HFF-Myc (cell line): ENCODE results near the gene SV2B.
"Not testable (repeated sequence)": the region's sequence is repeated elsewhere in the genome, so short reads cannot be mapped to it uniquely, and the experiment has no call there.

ENCODE experiments used
- DNase-seq: peaks from one replicate; pipeline ENCODE4 v3.0.0-alpha.2; 2011; ENCODE audit warnings: low read depth; ENCODE audit errors: extremely low read depth
- H3K4me3 ChIP-seq: replicated peaks from 2 replicates; pipeline ENCODE4 v1.5.1; 2011; ENCODE audit warnings: low read depth, mild to moderate bottlenecking, control low read depth, low read length
- TF ChIP-seq, protein P1 (sequence below): IDR thresholded peaks from 2 replicates; pipeline ENCODE4 v1.5.1; 2012; ENCODE audit warnings: mild to moderate bottlenecking, low read depth, low read length, control low read depth; ENCODE audit errors: missing control alignments

Gene SV2B

DNA sequence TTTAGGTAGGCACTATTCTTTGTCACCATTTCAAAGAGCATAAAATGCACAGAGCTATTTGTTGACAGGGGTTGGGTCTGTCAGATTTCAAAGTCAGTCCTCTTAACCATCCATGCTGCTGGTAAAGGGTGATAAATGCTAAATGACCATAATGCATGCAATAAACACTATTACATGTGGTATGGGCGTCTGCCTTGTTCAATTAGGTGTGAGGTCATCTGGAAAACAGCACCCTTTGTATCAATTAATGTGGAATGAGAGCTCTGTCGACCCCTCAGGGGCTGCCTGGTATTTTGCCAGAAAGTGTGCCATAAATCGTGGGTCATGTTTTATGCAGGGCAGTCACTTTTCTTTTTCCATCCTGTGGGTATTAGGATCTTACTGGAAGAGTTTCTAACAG lies 235.6 kb downstream of the SV2B start:
- TF ChIP-seq, protein P1, sequence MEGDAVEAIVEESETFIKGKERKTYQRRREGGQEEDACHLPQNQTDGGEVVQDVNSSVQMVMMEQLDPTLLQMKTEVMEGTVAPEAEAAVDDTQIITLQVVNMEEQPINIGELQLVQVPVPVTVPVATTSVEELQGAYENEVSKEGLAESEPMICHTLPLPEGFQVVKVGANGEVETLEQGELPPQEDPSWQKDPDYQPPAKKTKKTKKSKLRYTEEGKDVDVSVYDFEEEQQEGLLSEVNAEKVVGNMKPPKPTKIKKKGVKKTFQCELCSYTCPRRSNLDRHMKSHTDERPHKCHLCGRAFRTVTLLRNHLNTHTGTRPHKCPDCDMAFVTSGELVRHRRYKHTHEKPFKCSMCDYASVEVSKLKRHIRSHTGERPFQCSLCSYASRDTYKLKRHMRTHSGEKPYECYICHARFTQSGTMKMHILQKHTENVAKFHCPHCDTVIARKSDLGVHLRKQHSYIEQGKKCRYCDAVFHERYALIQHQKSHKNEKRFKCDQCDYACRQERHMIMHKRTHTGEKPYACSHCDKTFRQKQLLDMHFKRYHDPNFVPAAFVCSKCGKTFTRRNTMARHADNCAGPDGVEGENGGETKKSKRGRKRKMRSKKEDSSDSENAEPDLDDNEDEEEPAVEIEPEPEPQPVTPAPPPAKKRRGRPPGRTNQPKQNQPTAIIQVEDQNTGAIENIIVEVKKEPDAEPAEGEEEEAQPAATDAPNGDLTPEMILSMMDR, result no peak
- H3K4me3 ChIP-seq, result no peak overlapping the region
- DNase-seq, result no peak

DNA sequence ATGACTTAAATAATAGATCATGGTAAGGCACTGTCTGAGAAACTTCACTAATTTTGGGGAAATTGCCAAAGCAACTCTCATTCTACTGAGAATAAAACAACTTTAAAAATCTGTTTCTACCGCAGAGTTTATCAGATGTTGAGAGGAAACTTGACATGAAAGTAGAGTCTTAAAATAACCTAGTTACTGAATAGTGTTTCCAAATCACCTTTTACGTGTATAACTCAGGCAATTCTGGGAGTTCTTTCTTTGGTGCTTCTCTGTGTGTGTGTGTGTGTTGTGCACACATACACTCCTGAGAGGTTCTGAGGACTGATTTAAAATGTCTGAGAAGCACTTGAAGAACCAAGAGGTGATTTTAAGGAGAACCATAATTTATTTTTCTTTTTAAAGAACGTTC lies 236.6 kb downstream of the SV2B start:
- DNase-seq, result no peak
- TF ChIP-seq, protein P1, result no peak
- no peak overlapping the region for H3K4me3 ChIP-seq

GRCh38 chr15:91338766-91339165 lies 238.7 kb downstream of the SV2B start:
- TF ChIP-seq, protein P1, result no peak
- H3K4me3 ChIP-seq, result no peak overlapping the region
- DNase-seq, result peak; percentile 0

- no peak overlapping the region for H3K4me3 ChIP-seq
- no peak for DNase-seq
- TF ChIP-seq, protein P1, result no peak
Measured at GRCh38 chr15:91342097-91342496, 242.0 kb downstream of the SV2B start.

DNA sequence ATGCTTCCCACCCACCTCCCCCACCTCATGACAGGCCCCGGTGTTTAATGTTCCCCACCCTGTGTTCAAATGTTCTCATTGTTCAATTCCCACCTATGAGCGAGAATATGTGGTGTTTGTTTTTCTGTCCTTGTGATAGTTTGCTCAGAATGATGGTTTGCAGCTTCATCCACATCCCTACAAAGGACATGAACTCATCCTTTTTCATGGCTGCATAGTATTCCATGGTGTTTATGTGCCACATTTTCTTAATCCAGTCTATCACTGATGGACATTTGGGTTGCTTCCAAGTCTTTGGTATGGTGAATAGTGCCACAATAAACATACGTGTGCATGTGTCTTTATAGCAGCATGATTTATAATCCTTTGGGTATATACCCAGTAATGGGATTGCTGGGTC lies 244.9 kb downstream of the SV2B start:
- DNase-seq, H3K4me3 ChIP-seq: not testable (repeated sequence)

DNA sequence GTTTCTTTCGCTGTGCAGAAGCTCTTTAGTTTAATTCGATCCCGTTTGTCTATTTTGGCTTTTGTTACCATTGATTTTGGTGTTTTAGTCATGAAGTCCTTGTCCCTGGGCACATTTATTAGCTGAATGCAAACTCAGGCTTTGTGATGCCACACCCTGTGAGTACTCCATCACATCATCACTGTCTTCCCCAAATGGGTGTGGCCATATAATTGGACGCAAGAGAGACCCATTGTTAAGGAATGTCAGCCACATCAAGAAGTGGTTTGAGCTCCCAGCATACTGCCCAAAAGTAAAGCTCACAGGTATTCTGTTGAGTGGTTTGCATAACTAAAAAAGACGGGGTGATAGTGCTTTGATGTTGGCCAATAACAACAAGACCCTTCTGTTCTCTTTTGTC lies 245.7 kb downstream of the SV2B start:
- DNase-seq, result no peak
- H3K4me3 ChIP-seq, result no peak overlapping the region
- TF ChIP-seq, protein P1, result no peak

DNA sequence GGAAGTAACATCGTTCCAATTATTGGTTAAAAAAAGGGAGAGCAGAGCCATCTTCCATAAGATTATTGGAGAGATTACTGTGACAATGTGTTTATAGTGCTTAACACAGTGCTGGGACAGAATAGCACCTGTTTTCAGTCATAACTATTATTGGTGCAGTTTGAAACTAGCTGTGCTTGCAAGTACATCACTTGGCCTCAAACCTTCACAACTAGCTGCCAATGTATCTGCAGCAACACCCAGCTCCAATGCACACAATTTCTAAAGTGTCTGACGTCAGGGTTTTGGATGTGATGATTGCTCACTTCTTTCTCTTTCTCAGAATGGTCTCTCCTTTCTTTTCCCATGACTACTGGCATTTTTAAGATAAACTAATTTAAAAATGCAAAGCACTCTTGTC lies 246.2 kb downstream of the SV2B start:
- no peak overlapping the region for H3K4me3 ChIP-seq
- DNase-seq, result no peak
- TF ChIP-seq, protein P1, result no peak
